ENCODE measurements around the gene FBXL19.

Gene FBXL19

GRCh38 chr16:30884760-30885159 is 38.6 kb upstream of the FBXL19 start:
- Histone ChIP-seq H3K4me2 (ENCODE audit: low read length) (no peak overlapping the region), H3F3A (ENCODE audit: control insufficient read depth, insufficient read depth) (no peaks in the 10 kb centered on the region), H3K27me3 (ENCODE audit: control insufficient read depth, low read length) (no peaks in the 10 kb centered on the region), H4K20me1 (ENCODE audit: control insufficient read depth, insufficient read depth, low read depth, low read length) (no peaks in the 10 kb centered on the region), H3K9me3 (ENCODE audit: control insufficient read depth, insufficient read depth, low read length) (no peaks in the 10 kb centered on the region), H3K4me3 (ENCODE audit: low read length) (no peak overlapping the region), H3K27ac (ENCODE audit: low read depth, low read length) (no peak overlapping the region), H3K9me2 (replicated peaks; ENCODE audit: control insufficient read depth, low read length) (no peaks in the 10 kb centered on the region), H3K4me1 (ENCODE audit: control insufficient read depth, low read length) (peaks cover 7% of the 10 kb centered on the region), H3K79me2 (ENCODE audit: control insufficient read depth, low read length) (no peaks in the 10 kb centered on the region), H3K36me3 (ENCODE audit: control insufficient read depth, low read length) (peaks cover 20% of the 10 kb centered on the region)
- TF ChIP-seq EZH2phosphoT487 (IDR thresholded peaks at IDR 0.05; ENCODE audit: borderline replicate concordance, low read length) = no peak
- no peak for TF ChIP-seq CTCF (IDR thresholded peaks at IDR 0.05; ENCODE audit: low read depth, low read length, poor library complexity, severe bottlenecking)

DNA sequence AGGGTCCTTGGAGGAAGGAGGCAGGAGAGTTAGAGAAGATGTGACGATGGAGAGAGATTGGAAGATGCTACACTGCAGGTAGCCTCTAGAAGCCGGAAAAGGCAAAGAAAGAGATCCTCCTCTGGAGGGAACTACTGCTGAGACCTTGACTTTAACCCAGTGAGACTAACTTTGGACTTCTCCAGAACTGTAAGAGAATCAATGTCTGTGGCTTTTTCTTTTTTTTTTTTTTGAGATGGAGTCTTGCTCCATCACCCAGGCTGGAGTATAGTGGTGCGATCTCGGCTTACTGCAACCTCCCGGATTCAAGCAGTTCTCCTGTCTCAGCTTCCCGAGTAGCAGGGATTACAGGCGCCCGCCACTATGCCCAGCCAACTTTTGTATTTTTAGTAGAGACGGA is 38.2 kb upstream of the FBXL19 start:
- Histone ChIP-seq H3K4me1 (ENCODE audit: control insufficient read depth, low read length) (peaks cover 7% of the 10 kb centered on the region), H3K9me3 (ENCODE audit: control insufficient read depth, insufficient read depth, low read length) (no peaks in the 10 kb centered on the region), H3K79me2 (ENCODE audit: control insufficient read depth, low read length) (no peaks in the 10 kb centered on the region), H3F3A (ENCODE audit: control insufficient read depth, insufficient read depth) (no peaks in the 10 kb centered on the region), H4K20me1 (ENCODE audit: control insufficient read depth, insufficient read depth, low read depth, low read length) (no peaks in the 10 kb centered on the region), H3K27me3 (ENCODE audit: control insufficient read depth, low read length) (no peaks in the 10 kb centered on the region), H3K9me2 (replicated peaks; ENCODE audit: control insufficient read depth, low read length) (no peaks in the 10 kb centered on the region), H3K27ac (ENCODE audit: low read depth, low read length) (no peak overlapping the region), H3K4me2 (ENCODE audit: low read length) (no peak overlapping the region), H3K36me3 (ENCODE audit: control insufficient read depth, low read length) (peaks cover 20% of the 10 kb centered on the region), H3K4me3 (ENCODE audit: low read length) (no peak overlapping the region)
- TF ChIP-seq CTCF (IDR thresholded peaks at IDR 0.05; ENCODE audit: low read depth, low read length, poor library complexity, severe bottlenecking) = no peak
- TF ChIP-seq EZH2phosphoT487 (IDR thresholded peaks at IDR 0.05; ENCODE audit: borderline replicate concordance, low read length) = no peak

DNA sequence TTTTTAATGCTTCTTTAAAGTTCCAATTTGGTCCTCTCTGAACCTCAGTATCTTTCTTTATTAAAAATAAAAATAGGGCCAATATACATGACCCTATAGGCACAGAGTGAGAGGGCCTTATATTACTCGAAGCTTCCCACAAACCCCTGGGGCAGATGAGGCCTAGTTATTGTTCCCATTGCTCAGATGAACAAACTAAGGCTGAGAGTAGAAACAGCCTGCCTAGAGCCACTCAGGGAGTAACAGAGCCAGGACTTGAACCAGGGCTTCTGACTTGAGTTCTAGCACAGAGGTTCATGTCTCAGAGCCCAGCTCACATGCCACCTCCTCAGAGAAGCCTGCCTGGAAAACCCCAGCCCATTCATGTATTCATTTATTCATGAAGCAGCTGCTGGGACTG is 37.2 kb upstream of the FBXL19 start:
- no peaks in the 10 kb centered on the region for H3F3A ChIP-seq (ENCODE audit: control insufficient read depth, insufficient read depth)
- no peak overlapping the region for H3K27ac ChIP-seq (ENCODE audit: low read depth, low read length)
- H3K36me3 ChIP-seq (ENCODE audit: control insufficient read depth, low read length) = peaks cover 20% of the 10 kb centered on the region
- no peak overlapping the region for H3K4me2 ChIP-seq (ENCODE audit: low read length)
- no peak overlapping the region for H3K4me3 ChIP-seq (ENCODE audit: low read length)
- no peaks in the 10 kb centered on the region for H3K9me2 ChIP-seq (replicated peaks; ENCODE audit: control insufficient read depth, low read length)
- peaks cover 7% of the 10 kb centered on the region for H3K4me1 ChIP-seq (ENCODE audit: control insufficient read depth, low read length)
- no peaks in the 10 kb centered on the region for H3K27me3 ChIP-seq (ENCODE audit: control insufficient read depth, low read length)
- no peaks in the 10 kb centered on the region for H3K9me3 ChIP-seq (ENCODE audit: control insufficient read depth, insufficient read depth, low read length)
- no peaks in the 10 kb centered on the region for H4K20me1 ChIP-seq (ENCODE audit: control insufficient read depth, insufficient read depth, low read depth, low read length)
- no peak for TF ChIP-seq CTCF (IDR thresholded peaks at IDR 0.05; ENCODE audit: low read depth, low read length, poor library complexity, severe bottlenecking)
- TF ChIP-seq EZH2phosphoT487 (IDR thresholded peaks at IDR 0.05; ENCODE audit: borderline replicate concordance, low read length) = no peak
- no peaks in the 10 kb centered on the region for H3K79me2 ChIP-seq (ENCODE audit: control insufficient read depth, low read length)

GRCh38 chr16:30887927-30888326 is 35.4 kb upstream of the FBXL19 start:
- Histone ChIP-seq H3K27ac (ENCODE audit: low read depth, low read length) (no peak overlapping the region), H3K36me3 (ENCODE audit: control insufficient read depth, low read length) (peaks cover 20% of the 10 kb centered on the region), H3K9me3 (ENCODE audit: control insufficient read depth, insufficient read depth, low read length) (no peaks in the 10 kb centered on the region), H3K4me2 (ENCODE audit: low read length) (no peak overlapping the region), H3K9me2 (replicated peaks; ENCODE audit: control insufficient read depth, low read length) (no peaks in the 10 kb centered on the region), H3F3A (ENCODE audit: control insufficient read depth, insufficient read depth) (no peaks in the 10 kb centered on the region; the same call in 1 of the 2 replicates), H3K27me3 (ENCODE audit: control insufficient read depth, low read length) (no peaks in the 10 kb centered on the region), H3K4me1 (ENCODE audit: control insufficient read depth, low read length) (peaks cover 12% of the 10 kb centered on the region), H4K20me1 (ENCODE audit: control insufficient read depth, insufficient read depth, low read depth, low read length) (no peaks in the 10 kb centered on the region), H3K79me2 (ENCODE audit: control insufficient read depth, low read length) (peaks cover 4% of the 10 kb centered on the region), H3K4me3 (ENCODE audit: low read length) (no peak overlapping the region)
- TF ChIP-seq CTCF (IDR thresholded peaks at IDR 0.05; ENCODE audit: low read depth, low read length, poor library complexity, severe bottlenecking) (no peak), EZH2phosphoT487 (IDR thresholded peaks at IDR 0.05; ENCODE audit: borderline replicate concordance, low read length) (no peak)

Measured in DOHH2 (cell line).